Stimulated activated CD4-positive, alpha-beta T cell treated with anti-CD3 and anti-CD28 coated beads, Interleukin-2, amount 100 ng/mL, for 4 hours (primary cell): ENCODE results near the gene ZNF678.
"Not testable (repeated sequence)": the region's sequence is repeated elsewhere in the genome, so short reads cannot be mapped to it uniquely, and the experiment has no call there.

Experiments
- DNase-seq: peaks from one replicate; pipeline ENCODE4 v3.0.0-alpha.2; 2020; ENCODE audit warnings: low read depth

The ZNF678 gene

DNA sequence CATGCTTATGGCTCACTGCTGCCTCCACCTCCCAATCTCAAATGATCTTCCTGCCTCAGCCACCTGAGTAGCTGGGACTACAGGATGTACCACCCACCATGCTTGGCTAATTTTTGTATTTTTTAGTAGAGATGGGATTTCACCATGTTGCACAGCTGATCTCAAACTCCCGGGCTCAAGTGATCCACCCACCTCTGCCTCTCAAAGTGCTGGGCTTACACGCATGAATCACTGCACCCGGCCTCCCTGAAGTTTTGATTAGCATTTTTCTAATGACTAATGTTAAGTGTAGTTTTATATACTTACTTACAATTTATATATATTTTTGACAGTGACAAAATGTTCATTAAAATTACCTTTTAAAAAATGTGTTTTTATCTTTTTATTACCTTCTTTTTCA is 41.1 kb downstream of the ZNF678 start:
- DNase-seq: no peak

DNA sequence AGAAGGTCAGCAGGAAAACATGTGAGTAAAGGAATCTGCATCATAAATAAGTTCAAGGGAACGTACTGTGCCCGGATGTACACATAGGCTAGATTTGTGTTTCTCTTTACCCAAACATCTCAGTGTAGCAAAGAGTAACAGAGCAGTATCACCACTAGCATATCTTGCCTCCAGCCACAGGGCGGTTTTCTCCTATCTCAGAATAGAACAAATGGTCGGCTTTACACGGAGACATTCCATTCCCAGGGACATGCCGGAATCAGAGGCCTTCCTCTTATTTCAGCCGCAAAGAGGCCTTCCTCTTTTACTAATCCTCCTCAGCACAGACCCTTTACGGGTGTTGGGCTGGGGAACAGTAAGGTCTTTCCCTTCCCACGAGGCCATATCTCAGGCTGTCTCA is 42.9 kb downstream of the ZNF678 start:
- not testable (repeated sequence) for DNase-seq

DNA sequence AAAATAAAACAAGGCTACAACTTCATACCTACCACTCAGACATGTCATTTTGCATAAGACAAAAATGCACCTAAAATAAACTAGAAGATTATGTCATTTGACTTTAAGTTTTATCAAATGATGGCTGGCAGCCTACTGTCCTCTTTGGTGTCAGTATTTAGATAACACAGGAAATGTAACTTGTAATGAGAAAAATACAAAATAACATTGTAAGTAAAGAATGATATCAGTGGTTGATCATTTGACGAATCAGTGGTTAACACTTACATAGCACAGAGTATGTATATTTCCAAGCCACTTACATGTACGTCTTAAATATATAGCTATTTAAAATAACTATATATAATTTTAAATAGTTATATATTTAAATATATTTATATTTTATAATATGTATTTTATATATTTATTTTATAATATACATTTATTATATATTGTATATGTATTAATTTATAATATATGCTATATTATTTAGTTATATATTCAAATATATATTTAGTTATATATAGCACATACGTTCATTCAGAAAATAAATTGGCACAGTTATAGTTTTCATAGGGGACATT is 44.1 kb downstream of the ZNF678 start:
- no peak for DNase-seq

DNA sequence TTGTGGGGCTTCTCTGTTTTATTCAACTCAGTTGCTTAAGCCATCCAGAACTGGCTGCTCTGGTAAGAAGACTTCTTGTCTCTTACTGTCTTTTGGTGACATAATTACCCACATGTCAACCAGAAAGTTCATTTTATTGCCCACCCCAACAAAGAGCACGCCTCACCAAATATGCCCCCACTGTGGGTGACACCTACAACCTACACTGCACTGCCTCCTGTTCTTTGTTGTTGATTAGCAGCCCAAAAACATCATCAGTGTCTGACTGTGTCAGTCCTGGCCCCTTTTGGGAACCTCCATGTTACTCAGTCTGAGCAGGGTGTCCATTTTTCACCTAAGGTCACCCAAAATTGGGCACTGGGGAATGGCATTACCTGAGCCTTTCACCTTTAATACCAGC is 49.3 kb downstream of the ZNF678 start:
- no peak for DNase-seq

DNA sequence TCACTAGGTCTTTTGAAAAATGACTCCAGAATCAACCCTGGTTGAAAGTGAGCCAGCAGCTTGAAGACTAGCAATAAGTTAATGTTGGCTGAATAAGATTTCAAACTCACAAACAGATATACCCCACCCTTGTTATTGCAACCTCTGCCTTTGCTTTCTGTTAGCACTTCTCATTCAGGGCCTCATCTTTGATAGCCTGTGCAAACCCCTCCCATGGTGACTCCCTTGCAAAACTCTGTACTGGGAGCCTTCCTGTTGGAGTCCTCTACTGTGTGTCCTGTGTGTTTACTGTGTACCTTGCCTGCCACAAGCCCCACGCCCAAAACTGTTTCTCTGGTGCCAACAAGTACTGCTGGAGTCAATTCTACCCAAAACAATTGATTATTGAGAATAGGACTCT is 50.2 kb downstream of the ZNF678 start:
- no peak for DNase-seq

DNA sequence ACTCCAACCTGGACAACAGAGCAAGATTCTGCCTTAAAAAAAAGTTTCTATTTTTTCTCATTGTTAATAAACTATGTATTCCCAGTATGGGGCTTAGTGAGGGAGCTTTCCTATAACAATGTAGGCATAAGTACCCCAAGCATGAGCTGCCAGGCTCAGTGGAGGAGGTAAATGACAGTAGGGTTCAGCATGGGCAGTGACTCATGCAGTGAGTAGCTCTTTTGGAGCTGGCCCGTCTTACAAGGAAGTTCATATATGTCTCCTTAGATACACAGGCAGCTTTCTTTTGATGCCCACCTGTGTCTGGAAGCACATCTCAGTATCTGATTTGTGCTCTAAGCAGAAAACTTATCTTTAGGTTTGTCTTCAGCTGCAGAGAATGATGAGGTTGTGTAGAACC is 57.9 kb downstream of the ZNF678 start:
- no peak for DNase-seq

DNA sequence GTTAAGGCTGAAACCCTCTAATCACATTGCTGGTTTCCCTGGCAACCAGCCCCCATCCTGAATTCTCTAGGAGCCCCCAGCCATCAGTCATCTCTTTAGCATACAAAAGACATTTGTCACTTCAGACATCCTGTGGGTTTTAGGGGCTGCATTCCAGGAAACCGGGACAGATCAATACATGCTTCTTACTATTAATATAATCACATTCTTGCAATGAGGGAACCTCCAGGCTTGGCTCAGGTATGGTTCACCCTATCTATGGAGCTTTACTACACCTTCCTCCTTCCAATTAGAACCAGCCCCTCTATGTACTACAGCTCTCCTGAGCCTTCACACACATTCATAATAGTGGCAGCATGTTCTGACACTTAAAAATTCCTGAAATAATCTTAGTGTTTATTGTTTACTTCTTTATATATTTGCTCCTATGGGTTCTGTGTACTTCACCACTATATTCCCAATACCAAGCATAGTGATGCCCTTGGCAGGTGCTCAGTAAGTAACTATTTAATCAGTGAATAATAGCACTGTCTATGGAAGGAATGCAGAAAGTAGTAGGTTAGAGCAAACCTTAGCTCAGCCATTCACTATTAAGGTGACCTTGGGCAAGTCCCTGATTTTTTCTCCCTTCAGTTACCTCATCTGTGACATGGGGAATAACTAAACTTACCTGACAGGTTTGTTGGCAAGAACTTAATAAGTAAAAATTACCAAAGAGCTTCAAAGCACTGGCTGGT is 59.6 kb downstream of the ZNF678 start:
- no peak for DNase-seq

DNA sequence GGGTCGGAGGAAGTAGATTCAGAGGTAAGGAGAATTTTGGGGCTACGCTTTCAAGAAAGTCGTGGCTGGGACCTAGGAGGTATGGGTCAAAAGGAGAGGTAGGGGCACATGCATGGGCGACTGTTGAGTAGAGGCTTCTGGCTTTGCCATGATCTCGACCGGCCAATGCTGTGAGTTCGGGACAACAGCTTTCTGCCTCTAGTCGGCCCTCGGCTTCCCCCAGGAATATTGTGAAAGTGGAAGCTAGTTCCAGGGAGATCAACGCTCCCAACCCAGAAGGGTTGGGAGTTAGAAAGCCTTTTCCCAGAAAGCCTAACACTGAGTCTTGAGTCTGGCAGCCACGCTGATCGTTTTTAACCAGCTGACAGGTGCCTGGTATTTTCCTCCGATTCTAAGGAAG is 69.0 kb downstream of the ZNF678 start:
- no peak for DNase-seq

DNA sequence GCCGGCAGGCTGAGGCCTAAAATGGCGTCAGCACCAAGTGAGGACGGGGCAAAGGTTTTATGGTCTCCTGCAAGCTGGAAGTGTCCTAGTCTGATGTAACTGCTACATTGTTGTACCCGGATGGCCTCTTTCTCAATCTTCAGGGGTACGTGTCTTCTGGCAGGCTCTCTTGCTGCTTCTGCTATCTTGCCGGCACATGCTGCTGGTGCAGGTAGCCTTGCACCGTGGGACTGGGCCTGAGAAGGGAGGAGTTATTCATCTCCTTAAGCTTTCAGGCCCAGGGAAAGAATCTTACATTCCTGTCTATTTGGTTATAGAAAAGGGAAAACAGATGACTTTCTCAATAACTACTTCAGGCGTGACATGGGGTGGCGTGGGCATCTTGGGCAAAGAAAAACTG is 72.2 kb downstream of the ZNF678 start:
- no peak for DNase-seq

DNA sequence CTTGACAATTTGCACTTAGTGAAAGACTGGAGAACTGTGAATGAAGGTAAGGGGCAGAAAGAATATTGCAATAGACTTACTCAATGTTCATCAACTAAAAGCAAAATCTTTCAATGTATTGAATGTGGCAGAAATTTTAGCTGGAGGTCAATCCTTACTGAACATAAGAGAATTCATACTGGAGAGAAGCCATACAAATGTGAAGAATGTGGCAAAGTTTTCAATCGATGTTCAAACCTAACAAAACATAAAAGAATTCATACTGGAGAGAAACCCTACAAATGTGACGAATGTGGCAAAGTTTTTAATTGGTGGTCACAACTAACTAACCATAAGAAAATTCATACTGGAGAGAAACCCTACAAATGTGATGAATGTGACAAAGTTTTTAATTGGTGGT is 91.1 kb downstream of the ZNF678 start:
- DNase-seq: no peak

DNA sequence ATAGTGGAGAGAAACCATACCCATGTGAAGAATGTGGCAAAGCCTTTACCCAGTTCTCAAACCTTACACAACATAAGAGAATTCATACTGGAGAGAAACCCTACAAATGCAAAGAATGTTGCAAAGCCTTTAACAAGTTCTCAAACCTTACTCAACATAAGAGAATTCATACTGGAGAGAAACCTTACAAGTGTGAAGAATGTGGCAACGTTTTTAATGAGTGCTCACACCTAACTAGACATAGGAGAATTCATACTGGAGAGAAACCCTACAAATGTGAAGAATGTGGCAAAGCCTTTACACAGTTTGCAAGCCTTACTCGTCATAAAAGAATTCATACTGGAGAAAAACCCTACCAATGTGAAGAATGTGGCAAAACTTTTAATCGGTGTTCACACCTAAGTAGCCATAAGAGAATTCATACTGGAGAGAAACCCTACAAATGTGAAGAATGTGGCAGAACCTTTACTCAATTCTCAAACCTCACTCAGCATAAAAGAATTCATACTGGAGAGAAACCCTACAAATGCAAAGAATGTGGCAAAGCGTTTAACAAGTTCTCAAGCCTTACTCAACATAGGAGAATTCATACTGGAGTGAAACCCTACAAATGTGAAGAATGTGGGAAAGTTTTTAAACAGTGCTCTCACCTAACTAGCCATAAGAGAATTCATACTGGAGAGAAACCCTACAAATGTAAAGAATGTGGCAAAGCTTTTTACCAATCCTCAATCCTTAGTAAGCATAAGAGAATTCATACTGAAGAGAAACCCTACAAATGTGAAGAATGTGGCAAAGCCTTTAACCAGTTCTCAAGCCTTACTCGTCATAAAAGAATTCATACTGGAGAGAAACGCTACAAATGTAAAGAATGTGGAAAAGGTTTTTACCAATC is 91.7 kb downstream of the ZNF678 start:
- DNase-seq: no peak

DNA sequence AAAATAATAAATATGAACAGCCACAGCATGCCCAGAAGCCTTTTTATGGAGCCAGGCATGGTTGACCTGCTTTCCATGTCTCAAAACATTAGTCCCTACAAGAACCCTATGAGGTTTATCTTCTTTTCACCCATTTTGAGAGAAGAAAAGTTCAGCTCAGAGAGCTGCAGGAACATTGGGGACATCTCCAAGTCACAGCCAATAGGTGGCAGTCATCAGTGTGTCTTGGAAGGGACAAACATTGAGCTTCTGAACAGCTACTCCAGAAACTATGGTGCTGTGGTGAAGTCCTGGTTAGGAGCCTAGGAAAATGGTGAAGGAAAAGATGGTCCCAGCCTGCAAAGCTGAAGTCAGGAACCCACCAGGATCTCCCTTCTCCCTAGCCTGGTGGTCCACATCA is 98.1 kb downstream of the ZNF678 start:
- DNase-seq: no peak

DNA sequence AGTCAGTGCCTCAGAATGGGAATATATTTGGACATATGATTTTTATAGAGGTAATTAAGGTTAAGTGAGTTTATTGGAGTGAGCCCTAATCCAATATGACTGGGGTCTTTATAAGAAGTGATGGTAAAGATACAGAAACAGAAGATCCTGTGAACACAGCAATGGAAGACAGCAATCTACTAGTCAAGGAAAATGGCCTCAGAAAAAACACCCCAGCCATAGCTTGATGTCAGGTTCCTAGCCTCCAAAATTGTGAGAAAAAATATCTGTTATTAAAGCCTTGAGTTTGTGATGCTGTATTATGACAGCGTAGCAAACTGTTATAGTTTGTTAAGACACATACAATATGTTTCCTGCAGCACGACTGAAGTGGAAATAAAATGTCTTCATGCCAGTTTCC is 99.6 kb downstream of the ZNF678 start:
- DNase-seq: no peak

DNA sequence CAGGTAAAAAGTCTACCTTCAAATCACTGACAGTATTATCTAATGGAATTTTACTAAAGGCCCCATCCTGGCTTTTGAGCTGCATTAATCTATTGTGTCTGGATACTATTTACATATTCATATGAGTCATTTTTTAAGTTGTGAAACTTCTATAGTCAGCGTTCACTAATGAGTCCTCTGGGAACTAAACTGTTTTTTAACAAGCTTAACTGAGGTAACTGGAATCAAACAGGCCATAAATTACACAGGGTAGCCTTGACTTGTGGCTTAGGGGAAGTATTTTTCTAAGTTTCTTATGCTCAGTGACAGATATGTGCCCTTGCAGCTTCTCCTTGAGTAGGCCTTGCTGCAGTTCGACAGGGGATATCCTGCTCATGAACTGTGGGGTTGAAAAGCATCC is 102.9 kb downstream of the ZNF678 start:
- DNase-seq: no peak

DNA sequence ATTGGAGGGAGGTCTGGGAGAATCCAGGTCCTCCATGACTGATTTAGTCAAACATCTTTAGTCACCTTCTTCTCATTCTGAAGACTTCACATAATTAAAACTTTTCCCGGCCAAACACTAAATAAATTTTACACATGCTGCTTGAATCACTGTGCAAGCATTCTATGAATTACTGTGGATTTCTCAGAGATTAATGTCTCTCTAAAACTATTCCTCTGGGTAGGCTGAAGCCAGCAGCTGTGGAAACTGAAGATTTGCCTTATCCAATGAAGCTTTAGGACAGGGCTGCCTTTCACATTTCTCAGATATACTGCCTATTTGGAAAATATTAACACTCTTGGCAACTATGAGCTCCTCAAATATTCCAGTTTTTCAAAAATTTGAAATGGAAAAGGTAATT is 110.1 kb downstream of the ZNF678 start:
- DNase-seq: no peak

DNA sequence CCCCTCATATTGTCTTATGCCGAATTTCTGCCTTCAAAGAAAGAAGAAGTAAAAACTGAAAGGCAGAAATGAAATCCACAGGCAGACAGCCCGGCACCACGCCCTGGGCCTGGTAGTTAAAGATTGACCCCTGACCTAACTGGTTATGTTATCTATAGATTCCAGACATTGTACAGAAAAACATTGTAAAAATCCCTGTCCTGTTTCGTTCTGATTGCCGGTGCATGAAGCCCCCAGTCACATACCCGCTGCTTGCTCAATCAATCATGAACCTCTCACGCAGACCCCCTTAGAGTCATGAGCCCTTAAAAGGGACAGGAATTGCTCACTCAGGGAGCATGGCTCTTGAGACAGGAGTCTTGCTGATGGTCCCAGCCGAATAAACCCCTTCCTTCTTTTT is 122.5 kb downstream of the ZNF678 start:
- DNase-seq: no peak

DNA sequence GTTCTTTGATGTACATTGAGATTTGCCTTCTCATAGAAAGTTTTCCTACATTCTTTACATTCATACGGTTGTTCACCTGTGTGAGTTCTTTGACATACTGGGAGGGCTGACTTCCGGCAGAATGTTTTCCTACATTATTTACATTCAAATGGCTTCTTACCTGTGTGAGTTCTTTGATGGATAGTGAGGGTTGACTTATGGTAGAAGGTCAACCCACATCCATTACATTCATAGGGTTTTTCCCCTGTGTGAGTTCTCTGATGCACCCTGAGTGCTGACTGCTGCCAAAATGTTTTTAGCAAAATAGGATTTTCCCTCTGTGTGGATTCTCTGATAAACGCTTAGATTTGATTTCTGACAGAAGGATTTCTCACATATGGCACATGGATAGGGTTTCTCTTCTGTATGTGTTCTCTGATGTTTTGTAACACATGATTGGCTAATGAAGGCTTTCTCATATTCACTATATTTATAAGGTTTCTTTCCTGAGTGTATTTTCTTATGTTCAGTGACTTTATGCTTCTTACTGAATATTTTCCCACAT is 134.0 kb downstream of the ZNF678 start:
- no peak for DNase-seq

DNA sequence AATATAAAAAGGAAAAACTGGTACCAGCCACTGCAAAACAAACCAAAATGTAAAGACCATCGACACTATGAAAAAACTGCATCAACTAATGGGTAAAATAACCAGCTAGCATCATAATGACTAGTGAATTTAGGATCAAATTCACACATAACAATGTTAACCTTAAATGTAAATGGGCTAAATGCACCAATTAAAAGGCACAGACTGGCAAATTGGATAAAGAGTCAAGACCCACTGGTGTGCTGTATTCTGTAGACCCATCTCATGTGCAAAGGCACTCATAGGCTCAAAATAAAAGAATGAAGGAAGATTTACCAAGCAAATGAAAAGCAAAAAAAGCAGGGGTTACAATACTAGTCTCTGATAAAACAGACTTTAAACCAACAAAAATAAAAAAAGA is 138.3 kb downstream of the ZNF678 start:
- DNase-seq: not testable (repeated sequence)

DNA sequence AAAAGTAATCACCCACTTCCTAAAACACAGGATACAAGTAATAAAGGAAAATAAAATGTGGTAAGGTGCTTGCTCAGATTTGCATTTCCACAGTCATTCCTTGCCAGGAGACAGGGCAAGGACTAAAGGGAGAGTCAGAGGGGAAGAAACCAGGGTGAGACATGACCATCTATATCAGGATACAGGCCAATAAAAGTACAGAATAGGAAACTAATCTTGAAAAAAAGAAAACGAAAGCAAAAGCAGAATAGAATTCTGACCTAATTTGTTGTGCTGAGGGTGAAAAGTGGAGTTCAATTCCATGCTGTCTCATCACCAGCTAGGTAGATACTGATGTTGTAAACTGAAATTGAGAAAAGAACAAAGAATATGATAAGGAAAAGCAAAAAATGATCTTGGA is 144.5 kb downstream of the ZNF678 start:
- no peak for DNase-seq

DNA sequence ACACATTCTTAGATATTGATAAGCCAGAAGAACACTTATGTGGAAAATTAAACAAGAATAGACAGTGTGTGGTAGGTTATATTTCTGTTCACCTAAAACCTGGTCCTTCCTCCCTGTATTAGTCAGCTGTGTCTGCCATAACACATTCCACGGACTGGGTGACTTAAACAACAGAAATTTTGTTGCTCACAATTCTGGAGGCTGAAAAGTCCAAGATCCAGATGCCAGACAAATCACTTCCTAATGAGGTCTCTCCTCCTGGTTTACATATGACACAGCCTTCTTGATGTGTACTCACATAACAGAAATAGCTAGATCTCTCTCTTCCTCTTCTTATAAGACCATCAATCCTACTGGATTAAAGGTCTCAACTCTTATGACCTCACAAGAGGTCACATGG is 146.1 kb downstream of the ZNF678 start:
- no peak for DNase-seq

DNA sequence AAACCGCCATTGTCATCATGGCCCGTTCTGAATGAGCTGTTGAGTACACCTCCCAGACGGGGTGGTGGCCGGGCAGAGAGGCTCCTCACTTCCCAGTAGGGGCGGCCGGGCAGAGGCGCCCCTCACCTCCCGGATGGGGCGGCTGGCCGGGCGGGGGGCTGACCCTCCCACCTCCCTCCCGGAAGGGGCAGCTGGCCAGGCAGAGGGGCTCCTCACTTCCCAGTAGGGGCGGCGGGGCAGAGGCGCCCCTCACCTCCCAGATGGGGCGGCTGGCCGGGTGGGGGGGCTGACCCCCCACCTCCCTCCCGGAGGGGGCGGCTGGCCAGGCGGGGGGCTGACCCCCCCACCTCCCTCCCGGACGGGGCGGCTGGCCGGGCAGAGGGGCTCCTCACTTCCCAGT is 147.1 kb downstream of the ZNF678 start:
- DNase-seq: not testable (repeated sequence)

DNA sequence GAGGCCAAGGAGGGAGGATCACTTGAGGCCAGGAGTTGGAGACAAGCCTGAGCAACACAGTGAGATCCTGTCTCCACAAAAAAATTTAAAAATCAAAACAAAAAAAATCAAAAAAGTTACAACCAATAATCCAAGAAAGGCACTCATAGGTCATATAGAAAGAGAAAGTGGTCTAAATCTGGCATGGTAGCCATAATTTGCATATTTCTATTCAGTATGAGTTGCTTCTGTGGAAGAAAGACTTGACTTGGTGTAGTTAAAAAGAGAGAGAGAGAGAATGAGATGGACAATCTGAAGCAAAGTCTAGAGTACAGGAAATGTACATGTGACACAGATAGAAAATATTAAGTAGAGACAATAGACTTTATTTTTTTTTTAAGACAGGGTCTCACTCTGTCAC is 149.3 kb downstream of the ZNF678 start:
- DNase-seq: no peak

DNA sequence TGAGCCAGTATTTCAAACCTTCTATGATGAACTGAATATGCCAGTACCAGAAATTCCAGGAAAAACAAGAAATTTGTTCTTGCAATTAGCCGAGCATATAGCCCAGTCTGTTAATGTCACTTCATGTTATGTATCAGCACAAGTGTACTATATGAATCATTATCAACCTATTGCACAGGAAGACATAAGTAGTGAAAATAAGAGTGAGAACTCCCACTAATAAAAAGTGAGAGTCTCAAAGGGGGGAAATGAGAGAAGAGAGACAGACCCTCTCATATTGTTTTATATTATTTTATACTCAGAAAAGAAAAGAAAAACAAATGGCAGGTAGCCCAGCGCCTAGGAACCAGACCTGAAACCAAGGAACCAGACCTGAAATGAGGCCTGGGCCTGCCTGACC is 155.6 kb downstream of the ZNF678 start:
- no peak for DNase-seq
